Lung microvascular endothelial cell (primary cell): ENCODE results near the gene FAIM. TPM values are rescaled to one million over a fixed set of nuclear protein-coding genes. Genes with fewer than 3 reads are reported as not detected.
"Not testable (repeated sequence)": the region's sequence is repeated elsewhere in the genome, so short reads cannot be mapped to it uniquely, and the experiment has no call there.

Experiments used
- DNase-seq, 2 donors: peaks; one replicate each; pipeline versions ENCODE4 v3.0.0 to v3.0.0-alpha.2; 2010; ENCODE audit warnings: low read depth in 2 of 2
- total RNA-seq: library from RNA; depleted of rRNA; stranded (reverse); fragments of >200 nt; gene quantifications from 2 replicates; pipeline ENCODE4 v1.2.1, GENCODE V29; 2014

Gene FAIM
- total RNA-seq, 1 donor from 2014 or later: 9.3 TPM

GRCh38 chr3:138678874-138679392, 70.4 kb downstream of the FAIM start:
- no peak for DNase-seq

DNA sequence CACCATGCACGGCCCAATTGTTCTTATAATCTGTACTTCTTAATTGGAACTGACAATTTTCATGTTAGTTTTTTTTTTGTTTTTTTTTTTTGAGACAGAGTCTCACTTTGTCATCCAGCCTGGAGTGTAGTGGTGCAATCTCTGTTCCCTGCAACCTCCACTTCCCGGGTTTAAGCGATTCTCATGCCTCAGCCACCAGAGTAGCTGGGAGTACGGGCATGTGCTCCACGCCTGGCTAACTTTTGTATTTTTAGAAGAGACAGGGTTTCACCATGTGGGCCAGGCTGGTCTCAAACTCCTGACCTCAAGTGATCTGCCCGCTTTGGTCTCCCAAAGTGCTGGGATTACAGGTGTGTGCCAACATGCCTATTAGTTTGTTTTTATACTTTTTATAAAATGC, 72.4 kb downstream of the FAIM start:
- DNase-seq: not testable (repeated sequence)

GRCh38 chr3:138681463-138682220, 73.1 kb downstream of the FAIM start:
- peak in 1 of 2 donors; percentile 35 for DNase-seq

DNA sequence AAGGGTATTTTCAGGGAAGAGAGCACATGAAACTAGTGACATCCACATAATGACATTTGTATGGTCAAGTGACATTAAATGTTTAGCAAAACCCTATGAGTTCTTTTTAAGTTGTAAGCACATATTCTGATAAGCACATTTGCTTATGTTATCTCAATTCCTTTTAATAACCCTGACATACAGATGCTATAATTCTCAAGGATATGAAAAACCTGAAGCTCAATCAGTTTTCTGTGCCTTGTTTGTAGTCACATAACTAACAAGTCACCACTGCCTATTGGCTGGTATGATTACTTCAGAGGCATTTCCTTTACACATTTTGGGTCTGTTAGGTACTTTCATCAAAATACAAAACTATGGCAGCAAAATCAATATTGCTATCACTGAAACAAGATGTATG, 74.1 kb downstream of the FAIM start:
- DNase-seq: no peak

Other genes starting within 250 kb of the FAIM start
- not detected in 2 replicates for gene ESYT3, start 174.2 kb upstream of the FAIM start, total RNA-seq
- gene CEP70, start 14.5 kb upstream of the FAIM start, total RNA-seq: 7.6 and 13.9 TPM in 2 replicates
- 10.0 and 11.5 TPM in 2 replicates for gene PIK3CB, start 226.2 kb downstream of the FAIM start, total RNA-seq